ENCODE data around the gene DBX2.

The DBX2 gene

GRCh38 chr12:45075587-45076282, 24.8 kb upstream of the DBX2 start:
- no peaks in the 10 kb centered on the region for H3K9me3 ChIP-seq (ENCODE audit: control insufficient read depth in 5 of 5, low read length in 5 of 5)
- H3K4me1 ChIP-seq (ENCODE audit: control insufficient read depth in 5 of 5, insufficient read depth in 5 of 5, low read length in 5 of 5), result peaks cover 0 to 13% (median 0%) of the 10 kb centered on the region in 5 donors
- no peak overlapping the region for H3K4me3 ChIP-seq (ENCODE audit: low read depth in 1 of 5, low read length in 5 of 5)
- H3K9ac ChIP-seq (ENCODE audit: low read length in 5 of 5), result no peak overlapping the region
- no peaks in the 10 kb centered on the region for H3K36me3 ChIP-seq (ENCODE audit: control insufficient read depth in 5 of 5, insufficient read depth in 5 of 5, low read length in 5 of 5)
- no peak overlapping the region for H3K27ac ChIP-seq (ENCODE audit: low read depth, low read length)
- H3K27me3 ChIP-seq (ENCODE audit: control insufficient read depth in 5 of 5, insufficient read depth in 4 of 5, low read length in 5 of 5), result no peaks in the 10 kb centered on the region

- Histone ChIP-seq H3K27me3 (ENCODE audit: control insufficient read depth in 5 of 5, insufficient read depth in 4 of 5, low read length in 5 of 5) (no peaks in the 10 kb centered on the region), H3K27ac (ENCODE audit: low read depth, low read length) (no peak overlapping the region), H3K9me3 (ENCODE audit: control insufficient read depth in 5 of 5, low read length in 5 of 5) (no peaks in the 10 kb centered on the region), H3K36me3 (ENCODE audit: control insufficient read depth in 5 of 5, insufficient read depth in 5 of 5, low read length in 5 of 5) (no peaks in the 10 kb centered on the region), H3K9ac (ENCODE audit: low read length in 5 of 5) (no peak overlapping the region), H3K4me1 (ENCODE audit: control insufficient read depth in 5 of 5, insufficient read depth in 5 of 5, low read length in 5 of 5) (no peaks in the 10 kb centered on the region), H3K4me3 (ENCODE audit: low read depth in 1 of 5, low read length in 5 of 5) (no peak overlapping the region)
Measured at GRCh38 chr12:45065125-45065626, 14.3 kb upstream of the DBX2 start.

- Histone ChIP-seq H3K27me3 (ENCODE audit: control insufficient read depth in 5 of 5, insufficient read depth in 4 of 5, low read length in 5 of 5) (no peaks in the 10 kb centered on the region), H3K27ac (ENCODE audit: low read depth, low read length) (no peak overlapping the region), H3K4me3 (ENCODE audit: low read depth in 1 of 5, low read length in 5 of 5) (no peak overlapping the region), H3K36me3 (ENCODE audit: control insufficient read depth in 5 of 5, insufficient read depth in 5 of 5, low read length in 5 of 5) (no peaks in the 10 kb centered on the region), H3K4me1 (ENCODE audit: control insufficient read depth in 5 of 5, insufficient read depth in 5 of 5, low read length in 5 of 5) (no peaks in the 10 kb centered on the region), H3K9me3 (ENCODE audit: control insufficient read depth in 5 of 5, low read length in 5 of 5) (no peaks in the 10 kb centered on the region), H3K9ac (ENCODE audit: low read length in 5 of 5) (no peak overlapping the region)
Measured at GRCh38 chr12:45060976-45061375, 10.1 kb upstream of the DBX2 start.

GRCh38 chr12:45051572-45052125, 750 bp upstream of the DBX2 start:
- no peak overlapping the region for H3K27ac ChIP-seq (ENCODE audit: low read depth, low read length)
- H3K27me3 ChIP-seq (ENCODE audit: control insufficient read depth in 5 of 5, insufficient read depth in 4 of 5, low read length in 5 of 5), result peaks cover 0 to 5% (median 3%) of the 10 kb centered on the region in 5 donors
- H3K9ac ChIP-seq (ENCODE audit: low read length in 5 of 5), result no peak overlapping the region
- H3K9me3 ChIP-seq (ENCODE audit: control insufficient read depth in 5 of 5, low read length in 5 of 5), result no peaks in the 10 kb centered on the region
- peak overlapping the region; percentile 62 to 90 (median 69) for H3K4me3 ChIP-seq (ENCODE audit: low read depth in 1 of 5, low read length in 5 of 5)
- H3K4me1 ChIP-seq (ENCODE audit: control insufficient read depth in 5 of 5, insufficient read depth in 5 of 5, low read length in 5 of 5), result peaks cover 0 to 37% (median 22%) of the 10 kb centered on the region in 5 donors
- H3K36me3 ChIP-seq (ENCODE audit: control insufficient read depth in 5 of 5, insufficient read depth in 5 of 5, low read length in 5 of 5), result no peaks in the 10 kb centered on the region

GRCh38 chr12:45049912-45050750, 768 bp downstream of the DBX2 start:
- peaks cover 0 to 5% (median 3%) of the 10 kb centered on the region in 5 donors for H3K27me3 ChIP-seq (ENCODE audit: control insufficient read depth in 5 of 5, insufficient read depth in 4 of 5, low read length in 5 of 5)

GRCh38 chr12:45042599-45042998, 8.3 kb downstream of the DBX2 start:
- Histone ChIP-seq H3K27ac (ENCODE audit: low read depth, low read length) (no peak overlapping the region), H3K9ac (ENCODE audit: low read length in 5 of 5) (no peak overlapping the region), H3K27me3 (ENCODE audit: control insufficient read depth in 5 of 5, insufficient read depth in 4 of 5, low read length in 5 of 5) (no peaks in the 10 kb centered on the region), H3K36me3 (ENCODE audit: control insufficient read depth in 5 of 5, insufficient read depth in 5 of 5, low read length in 5 of 5) (no peaks in the 10 kb centered on the region), H3K4me1 (ENCODE audit: control insufficient read depth in 5 of 5, insufficient read depth in 5 of 5, low read length in 5 of 5) (peaks cover 0 to 5% (median 0%) of the 10 kb centered on the region in 5 donors), H3K4me3 (ENCODE audit: low read depth in 1 of 5, low read length in 5 of 5) (no peak overlapping the region), H3K9me3 (ENCODE audit: control insufficient read depth in 5 of 5, low read length in 5 of 5) (no peaks in the 10 kb centered on the region)

More at GRCh38 chr12:45049912-45050750, 768 bp downstream of the DBX2 start:
- peak overlapping the region; percentile 62 to 90 (median 69) for H3K4me3 ChIP-seq (ENCODE audit: low read depth in 1 of 5, low read length in 5 of 5)
- peak overlapping the region in 1 of 5 donors; percentile 40 for H3K9ac ChIP-seq (ENCODE audit: low read length in 5 of 5)
- no peaks in the 10 kb centered on the region for H3K36me3 ChIP-seq (ENCODE audit: control insufficient read depth in 5 of 5, insufficient read depth in 5 of 5, low read length in 5 of 5)
- H3K27ac ChIP-seq (ENCODE audit: low read depth, low read length), result no peak overlapping the region
- no peaks in the 10 kb centered on the region for H3K9me3 ChIP-seq (ENCODE audit: control insufficient read depth in 5 of 5, low read length in 5 of 5)
- H3K4me1 ChIP-seq (ENCODE audit: control insufficient read depth in 5 of 5, insufficient read depth in 5 of 5, low read length in 5 of 5), result peaks cover 0 to 37% (median 22%) of the 10 kb centered on the region in 5 donors

- Histone ChIP-seq H3K9ac (ENCODE audit: low read length in 5 of 5) (no peak overlapping the region), H3K27ac (ENCODE audit: low read depth, low read length) (no peak overlapping the region), H3K9me3 (ENCODE audit: control insufficient read depth in 5 of 5, low read length in 5 of 5) (no peaks in the 10 kb centered on the region), H3K36me3 (ENCODE audit: control insufficient read depth in 5 of 5, insufficient read depth in 5 of 5, low read length in 5 of 5) (no peaks in the 10 kb centered on the region), H3K4me1 (ENCODE audit: control insufficient read depth in 5 of 5, insufficient read depth in 5 of 5, low read length in 5 of 5) (peaks cover 0 to 5% (median 0%) of the 10 kb centered on the region in 5 donors), H3K27me3 (ENCODE audit: control insufficient read depth in 5 of 5, insufficient read depth in 4 of 5, low read length in 5 of 5) (no peaks in the 10 kb centered on the region), H3K4me3 (ENCODE audit: low read depth in 1 of 5, low read length in 5 of 5) (no peak overlapping the region)
Measured at GRCh38 chr12:45040977-45041376, 9.9 kb downstream of the DBX2 start.

GRCh38 chr12:45039757-45040156, 11.1 kb downstream of the DBX2 start:
- no peak overlapping the region for H3K9ac ChIP-seq (ENCODE audit: low read length in 5 of 5)
- no peak overlapping the region for H3K27ac ChIP-seq (ENCODE audit: low read depth, low read length)
- no peaks in the 10 kb centered on the region for H3K36me3 ChIP-seq (ENCODE audit: control insufficient read depth in 5 of 5, insufficient read depth in 5 of 5, low read length in 5 of 5)
- no peaks in the 10 kb centered on the region for H3K27me3 ChIP-seq (ENCODE audit: control insufficient read depth in 5 of 5, insufficient read depth in 4 of 5, low read length in 5 of 5)
- H3K4me1 ChIP-seq (ENCODE audit: control insufficient read depth in 5 of 5, insufficient read depth in 5 of 5, low read length in 5 of 5), result peaks cover 0 to 5% (median 0%) of the 10 kb centered on the region in 5 donors
- H3K4me3 ChIP-seq (ENCODE audit: low read depth in 1 of 5, low read length in 5 of 5), result no peak overlapping the region
- no peaks in the 10 kb centered on the region for H3K9me3 ChIP-seq (ENCODE audit: control insufficient read depth in 5 of 5, low read length in 5 of 5)

- H3K36me3 ChIP-seq (ENCODE audit: control insufficient read depth in 5 of 5, insufficient read depth in 5 of 5, low read length in 5 of 5), result no peaks in the 10 kb centered on the region
- no peaks in the 10 kb centered on the region for H3K9me3 ChIP-seq (ENCODE audit: control insufficient read depth in 5 of 5, low read length in 5 of 5)
- H3K4me1 ChIP-seq (ENCODE audit: control insufficient read depth in 5 of 5, insufficient read depth in 5 of 5, low read length in 5 of 5), result peaks cover 0 to 7% (median 0%) of the 10 kb centered on the region in 5 donors
- H3K4me3 ChIP-seq (ENCODE audit: low read depth in 1 of 5, low read length in 5 of 5), result no peak overlapping the region
- no peak overlapping the region for H3K27ac ChIP-seq (ENCODE audit: low read depth, low read length)
- H3K27me3 ChIP-seq (ENCODE audit: control insufficient read depth in 5 of 5, insufficient read depth in 4 of 5, low read length in 5 of 5), result no peaks in the 10 kb centered on the region
- no peak overlapping the region for H3K9ac ChIP-seq (ENCODE audit: low read length in 5 of 5)
Measured at GRCh38 chr12:45034861-45035265, 16.0 kb downstream of the DBX2 start.
